B cell (primary cell): ENCODE data around the gene PIGW. TPM values are rescaled to one million over a fixed set of nuclear protein-coding genes. Genes with fewer than 3 reads are reported as not detected.
"Not testable (repeated sequence)": the region's sequence is repeated elsewhere in the genome, so short reads cannot be mapped to it uniquely, and the experiment has no call there.

ENCODE experiments used
- ATAC-seq: fragments of 200-7000 bp; cut with Tn5 transposase; one replicate; pipeline ENCODE4 v1.10.0; 2021; ENCODE audit warnings: low read depth, mild to moderate bottlenecking, moderate number of reproducible peaks, moderate library complexity
- CTCF ChIA-PET: fragments of 350-600 bp; sonication (Branson Sonifier 250); formaldehyde crosslinking; loops from one replicate; lab custom pipeline; 2021; ENCODE audit warnings: antibody characterized with exemption, inconsistent platforms; lab: Charles Lee
- POLR2A ChIA-PET: fragments of 350-600 bp; sonication (Branson Sonifier 250); formaldehyde crosslinking; loops from one replicate; lab custom pipeline; 2021; ENCODE audit warnings: antibody characterized with exemption; lab: Charles Lee
- DNase-seq: peaks from one replicate; pipeline ENCODE4 v3.0.0; 2013
- H2AFZ ChIP-seq: 2 replicates; pipeline ENCODE4 v1.6.1; 2012; ENCODE audit warnings: mild to moderate bottlenecking, low read depth, low read length; ENCODE audit not compliant: insufficient read depth, poor library complexity, severe bottlenecking
- H3K27ac ChIP-seq, 2 donors: 1 replicate in 1 of 2; 2 replicates in 1 of 2; pipeline ENCODE4 v1.5.1; 2012 to 2013; ENCODE audit warnings: low read length in 2 of 2, mild to moderate bottlenecking in 2 of 2, moderate library complexity in 1 of 2
- H3K27me3 ChIP-seq, 4 experiments: fragments of 200-600 bp in 1 of 4; sonication (generic) in 1 of 4; replicated peaks in 1 of 4; 1 replicate in 2 of 4; 2 replicates in 2 of 4; pipeline versions ENCODE4 v1.6.1 to v1.7.0; 2013 to 2016; ENCODE audit warnings: low read length in 3 of 4, mild to moderate bottlenecking in 2 of 4, mixed read lengths in 1 of 4, moderate library complexity in 1 of 4; ENCODE audit not compliant: insufficient read depth in 4 of 4, control insufficient read depth in 3 of 4; ENCODE audit errors: control extremely low read depth in 1 of 4
- H3K36me3 ChIP-seq, 2 experiments: replicated peaks in 1 of 2; 1 replicate in 1 of 2; 2 replicates in 1 of 2; pipeline versions ENCODE4 v1.6.1 to v1.7.1; 2013; ENCODE audit warnings: low read length in 1 of 2; ENCODE audit not compliant: insufficient read depth in 2 of 2, control insufficient read depth in 1 of 2; ENCODE audit errors: control extremely low read depth in 1 of 2, extremely low read depth in 1 of 2
- H3K4me1 ChIP-seq, 2 donors: fragments of 200-600 bp in 1 of 2; sonication (generic) in 1 of 2; 1 replicate in 1 of 2; 2 replicates in 1 of 2; pipeline versions ENCODE4 v1.5.1 to v1.6.1; 2013 to 2017; ENCODE audit warnings: low read length in 2 of 2; ENCODE audit not compliant: control insufficient read depth in 2 of 2, insufficient read depth in 2 of 2
- H3K4me2 ChIP-seq: replicated peaks from 2 replicates; pipeline ENCODE3; 2012; ENCODE audit warnings: mild to moderate bottlenecking, low read depth, low read length; ENCODE audit not compliant: poor library complexity, severe bottlenecking
- H3K4me3 ChIP-seq, 5 experiments: fragments of 200-600 bp in 1 of 5; sonication (generic) in 1 of 5; 1 replicate in 3 of 5; 2 replicates in 2 of 5; pipeline versions ENCODE4 v1.5.1 to v1.7.0; 2011 to 2016; ENCODE audit warnings: low read length in 4 of 5, mild to moderate bottlenecking in 4 of 5, low read depth in 2 of 5, control low read depth in 1 of 5, moderate library complexity in 1 of 5; ENCODE audit not compliant: insufficient read depth in 1 of 5; ENCODE audit errors: control extremely low read depth in 1 of 5, extremely low read depth in 1 of 5
- H3K79me2 ChIP-seq: fragments of 200-600 bp; sonication (generic); one replicate; pipeline ENCODE4 v1.6.0; 2016; ENCODE audit warnings: low read length; ENCODE audit not compliant: control insufficient read depth, insufficient read depth
- H3K9ac ChIP-seq: fragments of 200-600 bp; sonication (generic); 2 replicates; pipeline ENCODE4 v1.6.1; 2017; ENCODE audit warnings: mild to moderate bottlenecking, low read length, moderate library complexity
- H3K9me3 ChIP-seq, 3 donors: one replicate each; pipeline versions ENCODE4 v1.6.1 to v1.7.1; 2013; ENCODE audit warnings: low read length in 2 of 3; ENCODE audit not compliant: control insufficient read depth in 2 of 3, insufficient read depth in 1 of 3; ENCODE audit errors: control extremely low read depth in 1 of 3
- H4K20me1 ChIP-seq: 2 replicates; pipeline ENCODE4 v1.6.0; 2012; ENCODE audit warnings: mild to moderate bottlenecking, low read length; ENCODE audit not compliant: insufficient read depth, control insufficient read depth, poor library complexity, severe bottlenecking
- H3K27ac Mint-ChIP-seq: one replicate; pipeline ENCODE4 v1.8.0; 2021; ENCODE audit warnings: mixed read lengths
- H3K27me3 Mint-ChIP-seq: one replicate; pipeline ENCODE4 v1.8.0; 2021; ENCODE audit warnings: mixed read lengths
- H3K4me1 Mint-ChIP-seq: one replicate; pipeline ENCODE4 v1.8.0; 2021; ENCODE audit warnings: mixed read lengths
- H3K4me3 Mint-ChIP-seq: one replicate; pipeline ENCODE4 v1.8.0; 2021; ENCODE audit warnings: mixed read lengths
- H3K9me3 Mint-ChIP-seq: one replicate; pipeline ENCODE4 v1.8.0; 2022; ENCODE audit warnings: mixed read lengths; ENCODE audit not compliant: insufficient read depth
- EZH2 ChIP-seq: IDR thresholded peaks from 2 replicates; pipeline ENCODE4 v1.6.1; 2012; ENCODE audit warnings: borderline replicate concordance, low read depth, mild to moderate bottlenecking, moderate library complexity, low read length; ENCODE audit not compliant: insufficient read depth, poor library complexity, severe bottlenecking
- WGBS: methylation state at CpG from one replicate; pipeline ENCODE4 v1.1.5; 2013; ENCODE audit warnings: missing lambda C conversion rate; ENCODE audit not compliant: insufficient coverage; 5-methylcytosine and 5-hydroxymethylcytosine counted together
- intact Hi-C: fragments of 100-400 bp; cut with micrococcal nuclease; formaldehyde crosslinking; loops from one replicate; pipeline ENCODE4 v1.10.0; 2022
- polyA plus RNA-seq: library from polyadenylated mRNA; depleted of rRNA; stranded (reverse); fragments of >200 nt; gene quantifications from 2 replicates; pipeline ENCODE4 v1.2.3, GENCODE V29; 2012
- total RNA-seq, 2 donors: library from RNA; stranded (reverse); fragments of 120-200 nt in 1 of 2; gene quantifications; 1 replicate in 1 of 2; 2 replicates in 1 of 2; pipeline versions ENCODE4 v1.2.3 to v1.2.4, GENCODE V29; 2013 to 2022
- TF ChIP-seq, protein P1 (sequence below): fragments of 200-600 bp; IDR thresholded peaks from one replicate; pipeline ENCODE4 v1.8.0; 2022; ENCODE audit warnings: antibody characterized with exemption, mild to moderate bottlenecking

Gene PIGW
- total and polyA plus RNA-seq, 2 donors (not counting 1 experiment from before 2014, with no cell fraction given) = 4.4 to 5.9 TPM

DNA sequence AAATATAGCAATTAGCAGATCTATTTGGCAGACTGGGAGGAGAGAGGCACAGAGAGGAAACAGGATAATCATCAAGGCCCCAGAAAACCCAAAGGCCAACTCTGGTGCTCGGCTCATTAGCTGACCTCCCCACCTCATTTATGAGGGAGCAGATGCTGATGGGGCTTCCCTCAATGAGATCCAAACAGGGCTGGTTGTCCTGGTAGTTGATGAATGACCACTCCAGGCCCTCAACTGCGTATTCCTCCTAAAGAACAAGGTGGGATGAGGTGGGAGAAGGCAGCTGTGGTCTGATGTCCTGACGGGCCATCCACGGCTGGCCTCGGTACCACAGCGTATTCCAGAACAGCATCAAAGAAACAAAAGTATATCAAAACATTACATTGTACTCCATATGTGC, 27.5 kb upstream of the PIGW start:
- 80% methylated on average over 1 of the region's 6 CpGs for WGBS
- no peak for ATAC-seq
- Histone ChIP-seq H3K27me3 (no peaks in the 10 kb centered on the region), H3K4me1 (no peaks in the 10 kb centered on the region), H3K79me2 (no peaks in the 10 kb centered on the region), H3K4me2 (no peak overlapping the region), H3K4me3 (no peak overlapping the region), H3K9me3 (no peaks in the 10 kb centered on the region), H2AFZ (no peak overlapping the region), H3K9ac (no peak overlapping the region), H3K36me3 (peaks cover 0 to 36% of the 10 kb centered on the region in 2 experiments), H3K27ac (no peak overlapping the region), H4K20me1 (no peaks in the 10 kb centered on the region)
- TF ChIP-seq, protein P1, sequence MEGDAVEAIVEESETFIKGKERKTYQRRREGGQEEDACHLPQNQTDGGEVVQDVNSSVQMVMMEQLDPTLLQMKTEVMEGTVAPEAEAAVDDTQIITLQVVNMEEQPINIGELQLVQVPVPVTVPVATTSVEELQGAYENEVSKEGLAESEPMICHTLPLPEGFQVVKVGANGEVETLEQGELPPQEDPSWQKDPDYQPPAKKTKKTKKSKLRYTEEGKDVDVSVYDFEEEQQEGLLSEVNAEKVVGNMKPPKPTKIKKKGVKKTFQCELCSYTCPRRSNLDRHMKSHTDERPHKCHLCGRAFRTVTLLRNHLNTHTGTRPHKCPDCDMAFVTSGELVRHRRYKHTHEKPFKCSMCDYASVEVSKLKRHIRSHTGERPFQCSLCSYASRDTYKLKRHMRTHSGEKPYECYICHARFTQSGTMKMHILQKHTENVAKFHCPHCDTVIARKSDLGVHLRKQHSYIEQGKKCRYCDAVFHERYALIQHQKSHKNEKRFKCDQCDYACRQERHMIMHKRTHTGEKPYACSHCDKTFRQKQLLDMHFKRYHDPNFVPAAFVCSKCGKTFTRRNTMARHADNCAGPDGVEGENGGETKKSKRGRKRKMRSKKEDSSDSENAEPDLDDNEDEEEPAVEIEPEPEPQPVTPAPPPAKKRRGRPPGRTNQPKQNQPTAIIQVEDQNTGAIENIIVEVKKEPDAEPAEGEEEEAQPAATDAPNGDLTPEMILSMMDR = no peak
- no peak for TF ChIP-seq EZH2
- no peaks in the 10 kb centered on the region for H3K4me1 Mint-ChIP-seq
- intact Hi-C loops = no loop called here
- no peaks in the 10 kb centered on the region for H3K27me3 Mint-ChIP-seq
- CTCF ChIA-PET = no interaction called here
- no peaks in the 10 kb centered on the region for H3K9me3 Mint-ChIP-seq
- POLR2A ChIA-PET = no interaction called here
- DNase-seq = no peak
- H3K4me3 Mint-ChIP-seq = no peak overlapping the region
- no peak overlapping the region for H3K27ac Mint-ChIP-seq

DNA sequence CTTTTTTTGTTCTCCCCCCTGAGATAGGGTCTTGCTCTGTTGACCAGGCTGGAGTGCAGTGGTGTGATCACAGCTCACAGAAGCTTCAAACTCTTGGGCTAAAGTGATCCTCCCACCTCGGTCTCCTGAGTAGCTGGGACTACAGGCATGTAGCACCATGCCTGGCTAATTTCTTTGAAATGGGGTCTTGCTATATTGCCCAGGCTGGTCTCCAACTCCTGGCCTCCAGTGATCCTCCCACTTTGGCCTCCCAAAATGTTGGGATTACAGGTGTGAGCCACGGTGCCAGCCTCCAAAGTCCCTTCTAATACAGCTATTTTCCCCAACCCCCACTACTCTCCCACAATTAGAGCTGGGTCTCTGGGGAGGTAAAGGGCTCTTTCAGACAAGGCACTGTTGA, 26.3 kb upstream of the PIGW start:
- H3K4me1 ChIP-seq, H3K9me3 ChIP-seq, intact Hi-C loops, H2AFZ ChIP-seq, H3K9ac ChIP-seq, POLR2A ChIA-PET, H3K27ac Mint-ChIP-seq, DNase-seq, H3K27ac ChIP-seq, H3K9me3 Mint-ChIP-seq, H3K27me3 Mint-ChIP-seq, H3K4me3 Mint-ChIP-seq, H3K4me3 ChIP-seq, ATAC-seq, H3K79me2 ChIP-seq, H3K4me1 Mint-ChIP-seq, H3K27me3 ChIP-seq, H4K20me1 ChIP-seq, H3K4me2 ChIP-seq: not testable (repeated sequence)
- peaks cover 0 to 35% of the 10 kb centered on the region in 2 experiments for H3K36me3 ChIP-seq
- WGBS = 92% methylated on average over 1 of the region's 2 CpGs
- CTCF ChIA-PET = interaction anchor here (1.4 kb wide), 1 partner anchor 25 kb away, joined by 3 read pairs; no protein-coding TSS in a partner anchor
